ENCODE results near the gene DNAH1. TPM values are rescaled to one million over a fixed set of nuclear protein-coding genes. Genes with fewer than 3 reads are reported as not detected.

DNAH1 gene
- total and polyA plus RNA-seq, 4 donors: 4.2 to 12.9 (median 9.9) TPM

- H3K4me3 ChIP-seq (ENCODE audit: low read depth, low read length): peak overlapping the region; percentile 54
- no peaks in the 10 kb centered on the region for H3K9me3 ChIP-seq (ENCODE audit: control insufficient read depth, insufficient read depth, low read length)
- DNase-seq (ENCODE audit: low read depth in 4 of 6, low spot score in 6 of 6): peak in 1 of 6 donors; percentile 16
- H3K27ac ChIP-seq (ENCODE audit: low read depth, low read length): peak overlapping the region; percentile 78
- WGBS (ENCODE audit: insufficient coverage): 42% methylated on average over 10 of the region's 11 CpGs
- peaks cover 83% of the 10 kb centered on the region for H3K4me1 ChIP-seq (ENCODE audit: control insufficient read depth, insufficient read depth, low read length)
- H3K36me3 ChIP-seq (ENCODE audit: control insufficient read depth, insufficient read depth, low read length): peaks cover 26% of the 10 kb centered on the region
- H3K27me3 ChIP-seq (ENCODE audit: control insufficient read depth, insufficient read depth, low read length): no peaks in the 10 kb centered on the region
These were observed 18.6 kb upstream of the DNAH1 start for GRCh38 chr3:52297242-52298148.

- Histone ChIP-seq H3K9me3 (ENCODE audit: control insufficient read depth, insufficient read depth, low read length) (no peaks in the 10 kb centered on the region), H3K27ac (ENCODE audit: low read depth, low read length) (peak overlapping the region; percentile 78), H3K4me3 (ENCODE audit: low read depth, low read length) (peak overlapping the region; percentile 54), H3K4me1 (ENCODE audit: control insufficient read depth, insufficient read depth, low read length) (peaks cover 88% of the 10 kb centered on the region), H3K27me3 (ENCODE audit: control insufficient read depth, insufficient read depth, low read length) (no peaks in the 10 kb centered on the region), H3K36me3 (ENCODE audit: control insufficient read depth, insufficient read depth, low read length) (peaks cover 17% of the 10 kb centered on the region)
- peak in 3 of 6 donors; percentile 68 to 95 (median 77) for DNase-seq (ENCODE audit: low read depth in 4 of 6, low spot score in 6 of 6)
- 12% methylated on average over 15 of the region's 17 CpGs for WGBS (ENCODE audit: insufficient coverage)
These were observed 17.7 kb upstream of the DNAH1 start for GRCh38 chr3:52298149-52299098.

GRCh38 chr3:52299247-52299878 is 16.8 kb upstream of the DNAH1 start:
- H3K9me3 ChIP-seq (ENCODE audit: control insufficient read depth, insufficient read depth, low read length): no peaks in the 10 kb centered on the region
- DNase-seq (ENCODE audit: low read depth in 4 of 6, low spot score in 6 of 6): peak in 1 of 6 donors; percentile 71
- peak overlapping the region; percentile 73 for H3K27ac ChIP-seq (ENCODE audit: low read depth, low read length)
- H3K4me3 ChIP-seq (ENCODE audit: low read depth, low read length): peak overlapping the region; percentile 54
- WGBS (ENCODE audit: insufficient coverage): 6% methylated on average over 9 of the region's 10 CpGs
- H3K36me3 ChIP-seq (ENCODE audit: control insufficient read depth, insufficient read depth, low read length): peaks cover 9% of the 10 kb centered on the region
- no peaks in the 10 kb centered on the region for H3K27me3 ChIP-seq (ENCODE audit: control insufficient read depth, insufficient read depth, low read length)
- peaks cover 83% of the 10 kb centered on the region for H3K4me1 ChIP-seq (ENCODE audit: control insufficient read depth, insufficient read depth, low read length)

GRCh38 chr3:52299879-52300611 is 16.1 kb upstream of the DNAH1 start:
- peak in 3 of 6 donors; percentile 51 to 95 (median 75) for DNase-seq (ENCODE audit: low read depth in 4 of 6, low spot score in 6 of 6)
- H3K4me1 ChIP-seq (ENCODE audit: control insufficient read depth, insufficient read depth, low read length): peaks cover 76% of the 10 kb centered on the region
- peaks cover 12% of the 10 kb centered on the region for H3K36me3 ChIP-seq (ENCODE audit: control insufficient read depth, insufficient read depth, low read length)
- H3K9me3 ChIP-seq (ENCODE audit: control insufficient read depth, insufficient read depth, low read length): no peaks in the 10 kb centered on the region
- peak overlapping the region; percentile 47 for H3K27ac ChIP-seq (ENCODE audit: low read depth, low read length)
- WGBS (ENCODE audit: insufficient coverage): 20% methylated on average over 2 of the region's 14 CpGs
- H3K27me3 ChIP-seq (ENCODE audit: control insufficient read depth, insufficient read depth, low read length): no peaks in the 10 kb centered on the region
- H3K4me3 ChIP-seq (ENCODE audit: low read depth, low read length): peak overlapping the region; percentile 12

- H3K9me3 ChIP-seq (ENCODE audit: control insufficient read depth, insufficient read depth, low read length): no peaks in the 10 kb centered on the region
- peaks cover 7% of the 10 kb centered on the region for H3K36me3 ChIP-seq (ENCODE audit: control insufficient read depth, insufficient read depth, low read length)
- no peak overlapping the region for H3K4me3 ChIP-seq (ENCODE audit: low read depth, low read length)
- no peak overlapping the region for H3K27ac ChIP-seq (ENCODE audit: low read depth, low read length)
- H3K4me1 ChIP-seq (ENCODE audit: control insufficient read depth, insufficient read depth, low read length): peaks cover 62% of the 10 kb centered on the region
- H3K27me3 ChIP-seq (ENCODE audit: control insufficient read depth, insufficient read depth, low read length): no peaks in the 10 kb centered on the region
- 35% methylated on average over 7 of the region's 12 CpGs for WGBS (ENCODE audit: insufficient coverage)
- DNase-seq (ENCODE audit: low read depth in 4 of 6, low spot score in 6 of 6): peak in 2 of 6 donors; percentile 89 to 96
These were observed 13.5 kb upstream of the DNAH1 start for GRCh38 chr3:52302426-52303145.

GRCh38 chr3:52303811-52304210 is 12.3 kb upstream of the DNAH1 start:
- peaks cover 62% of the 10 kb centered on the region for H3K4me1 ChIP-seq (ENCODE audit: control insufficient read depth, insufficient read depth, low read length)
- peaks cover 7% of the 10 kb centered on the region for H3K36me3 ChIP-seq (ENCODE audit: control insufficient read depth, insufficient read depth, low read length)
- no peak overlapping the region for H3K27ac ChIP-seq (ENCODE audit: low read depth, low read length)
- no peak for DNase-seq (ENCODE audit: low read depth in 4 of 6, low spot score in 6 of 6)
- 95% methylated on average over 2 of the region's 2 CpGs for WGBS (ENCODE audit: insufficient coverage)
- H3K27me3 ChIP-seq (ENCODE audit: control insufficient read depth, insufficient read depth, low read length): no peaks in the 10 kb centered on the region
- no peaks in the 10 kb centered on the region for H3K9me3 ChIP-seq (ENCODE audit: control insufficient read depth, insufficient read depth, low read length)
- no peak overlapping the region for H3K4me3 ChIP-seq (ENCODE audit: low read depth, low read length)

- H3K36me3 ChIP-seq (ENCODE audit: control insufficient read depth, insufficient read depth, low read length): peaks cover 7% of the 10 kb centered on the region
- DNase-seq (ENCODE audit: low read depth in 4 of 6, low spot score in 6 of 6): no peak
These were observed 10.2 kb upstream of the DNAH1 start for GRCh38 chr3:52305926-52306325.

GRCh38 chr3:52306978-52307377 is 9.1 kb upstream of the DNAH1 start:
- Histone ChIP-seq H3K4me3 (ENCODE audit: low read depth, low read length) (no peak overlapping the region), H3K9me3 (ENCODE audit: control insufficient read depth, insufficient read depth, low read length) (no peaks in the 10 kb centered on the region), H3K4me1 (ENCODE audit: control insufficient read depth, insufficient read depth, low read length) (peaks cover 55% of the 10 kb centered on the region), H3K36me3 (ENCODE audit: control insufficient read depth, insufficient read depth, low read length) (peaks cover 7% of the 10 kb centered on the region), H3K27ac (ENCODE audit: low read depth, low read length) (no peak overlapping the region), H3K27me3 (ENCODE audit: control insufficient read depth, insufficient read depth, low read length) (no peaks in the 10 kb centered on the region)
- DNase-seq (ENCODE audit: low read depth in 4 of 6, low spot score in 6 of 6): no peak
- WGBS (ENCODE audit: insufficient coverage): 73% methylated on average over 4 of the region's 4 CpGs

More at GRCh38 chr3:52305926-52306325, 10.2 kb upstream of the DNAH1 start:
- WGBS (ENCODE audit: insufficient coverage): 95% methylated on average over 5 of the region's 5 CpGs
- H3K9me3 ChIP-seq (ENCODE audit: control insufficient read depth, insufficient read depth, low read length): no peaks in the 10 kb centered on the region
- H3K4me1 ChIP-seq (ENCODE audit: control insufficient read depth, insufficient read depth, low read length): peaks cover 49% of the 10 kb centered on the region
- H3K27ac ChIP-seq (ENCODE audit: low read depth, low read length): no peak overlapping the region
- no peaks in the 10 kb centered on the region for H3K27me3 ChIP-seq (ENCODE audit: control insufficient read depth, insufficient read depth, low read length)
- H3K4me3 ChIP-seq (ENCODE audit: low read depth, low read length): no peak overlapping the region
